Endothelial cell of umbilical vein (primary cell): ENCODE data around the gene USP4.

ENCODE experiments used
- EZH2 ChIP-seq: IDR thresholded peaks from 2 replicates; pipeline ENCODE4 v1.6.1; 2012; ENCODE audit warnings: borderline replicate concordance, low read depth, mild to moderate bottlenecking, moderate library complexity, low read length, inconsistent platforms; ENCODE audit not compliant: severe bottlenecking
- JUN ChIP-seq: IDR thresholded peaks from 2 replicates; pipeline ENCODE4 v1.6.1; 2011; ENCODE audit warnings: borderline replicate concordance, low read depth; ENCODE audit not compliant: insufficient read length, insufficient read depth
- POLR2A ChIP-seq: IDR thresholded peaks from 2 replicates; pipeline ENCODE4 v1.6.1; 2012; ENCODE audit warnings: low read depth, mild to moderate bottlenecking, control low read depth, low read length
- POLR2AphosphoS5 ChIP-seq: IDR thresholded peaks from 2 replicates; pipeline ENCODE4 v1.6.1; 2012; ENCODE audit warnings: low read depth, mild to moderate bottlenecking, control low read depth, low read length, moderate library complexity; ENCODE audit not compliant: insufficient read depth
- TF ChIP-seq, protein P1 (sequence below), 2 donors: IDR thresholded peaks; 1 replicate in 1 of 2; 2 replicates in 1 of 2; pipeline ENCODE4 v1.5.1; 2011; ENCODE audit warnings: low read length in 2 of 2, mild to moderate bottlenecking in 2 of 2, moderate library complexity in 2 of 2, control low read depth in 1 of 2, inconsistent platforms in 1 of 2, low read depth in 1 of 2; ENCODE audit not compliant: insufficient read depth in 1 of 2; ENCODE audit errors: extremely low read depth in 1 of 2
- TF ChIP-seq, protein P2 (sequence below): IDR thresholded peaks from 2 replicates; pipeline ENCODE4 v1.6.1; 2011; ENCODE audit not compliant: insufficient read depth, insufficient read length

DNA sequence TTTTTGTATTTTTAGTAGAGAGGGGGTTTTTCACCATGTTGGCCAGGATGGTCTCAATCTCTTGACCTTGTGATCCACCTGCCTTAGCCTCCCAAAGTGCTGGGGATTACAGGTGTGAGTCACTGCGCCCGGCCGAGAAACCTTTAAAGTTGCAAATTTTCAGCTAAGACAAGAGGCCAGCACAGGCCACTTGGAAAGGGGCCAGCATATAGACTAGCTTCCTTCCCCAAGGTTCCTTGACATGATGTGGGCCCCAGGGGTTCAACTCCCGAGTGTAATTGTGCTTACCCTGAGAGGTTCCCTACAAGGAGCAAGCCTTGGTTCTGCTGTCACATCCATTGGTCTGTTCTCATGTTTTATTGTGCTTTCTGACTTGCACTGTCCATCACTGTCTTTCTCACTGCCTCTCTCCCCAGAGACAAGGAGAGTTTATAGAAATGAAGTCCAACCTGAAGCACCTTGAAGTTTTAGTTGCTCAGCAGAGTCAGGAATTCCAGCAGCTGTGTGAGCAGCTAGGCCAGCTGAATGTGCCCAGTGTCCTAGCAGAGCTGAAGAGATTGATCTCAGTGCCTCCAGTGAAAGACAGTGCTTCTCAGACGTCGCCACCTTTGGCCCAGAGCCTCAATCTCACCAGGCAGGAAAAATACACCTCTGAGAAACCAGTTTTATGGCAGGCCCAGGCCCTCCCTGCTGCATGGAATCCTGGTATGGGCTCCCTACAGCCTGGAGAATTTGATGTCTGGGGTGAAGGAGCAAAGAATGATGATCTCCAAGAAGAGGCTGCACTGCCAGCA, 83.9 kb downstream of the USP4 start:
- TF ChIP-seq, protein P1, sequence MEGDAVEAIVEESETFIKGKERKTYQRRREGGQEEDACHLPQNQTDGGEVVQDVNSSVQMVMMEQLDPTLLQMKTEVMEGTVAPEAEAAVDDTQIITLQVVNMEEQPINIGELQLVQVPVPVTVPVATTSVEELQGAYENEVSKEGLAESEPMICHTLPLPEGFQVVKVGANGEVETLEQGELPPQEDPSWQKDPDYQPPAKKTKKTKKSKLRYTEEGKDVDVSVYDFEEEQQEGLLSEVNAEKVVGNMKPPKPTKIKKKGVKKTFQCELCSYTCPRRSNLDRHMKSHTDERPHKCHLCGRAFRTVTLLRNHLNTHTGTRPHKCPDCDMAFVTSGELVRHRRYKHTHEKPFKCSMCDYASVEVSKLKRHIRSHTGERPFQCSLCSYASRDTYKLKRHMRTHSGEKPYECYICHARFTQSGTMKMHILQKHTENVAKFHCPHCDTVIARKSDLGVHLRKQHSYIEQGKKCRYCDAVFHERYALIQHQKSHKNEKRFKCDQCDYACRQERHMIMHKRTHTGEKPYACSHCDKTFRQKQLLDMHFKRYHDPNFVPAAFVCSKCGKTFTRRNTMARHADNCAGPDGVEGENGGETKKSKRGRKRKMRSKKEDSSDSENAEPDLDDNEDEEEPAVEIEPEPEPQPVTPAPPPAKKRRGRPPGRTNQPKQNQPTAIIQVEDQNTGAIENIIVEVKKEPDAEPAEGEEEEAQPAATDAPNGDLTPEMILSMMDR (IDR thresholded peaks at IDR 0.05; ENCODE audit: extremely low read depth in 1 of 2, insufficient read depth in 1 of 2, low read depth in 1 of 2, low read length in 2 of 2), result no peak
- TF ChIP-seq EZH2 (no peak), POLR2A (no peak), POLR2AphosphoS5 (no peak), JUN (no peak)
- TF ChIP-seq, protein P2, sequence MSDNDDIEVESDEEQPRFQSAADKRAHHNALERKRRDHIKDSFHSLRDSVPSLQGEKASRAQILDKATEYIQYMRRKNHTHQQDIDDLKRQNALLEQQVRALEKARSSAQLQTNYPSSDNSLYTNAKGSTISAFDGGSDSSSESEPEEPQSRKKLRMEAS, result no peak
